Tibial nerve (tissue), 4 donors: ENCODE results near the gene ADM5. TPM values are rescaled to one million over a fixed set of nuclear protein-coding genes. Genes with fewer than 3 reads are reported as not detected.
A peak's percentile ranks its signal among the peaks of the same experiment; 100 is the strongest.

Experiments
- DNase-seq, 2 donors: peaks; one replicate each; pipeline ENCODE4 v3.0.0-alpha.2; 2019; ENCODE audit warnings: low spot score in 2 of 2
- H3K27ac ChIP-seq, 4 donors: fragments of 200-600 bp; sonication (generic) in 3 of 4; one replicate each; pipeline ENCODE4 v1.5.1; 2017 to 2019; ENCODE audit warnings: mild to moderate bottlenecking in 1 of 4
- H3K27me3 ChIP-seq, 2 donors: fragments of 200-600 bp; sonication (generic) in 1 of 2; one replicate each; pipeline versions ENCODE4 v1.5.1 to v1.6.0; 2017 to 2019
- H3K36me3 ChIP-seq, 3 donors: fragments of 200-600 bp; sonication (generic); one replicate each; pipeline ENCODE4 v1.5.1; 2018 to 2019
- H3K4me1 ChIP-seq, 4 donors: fragments of 200-600 bp; sonication (generic) in 3 of 4; one replicate each; pipeline ENCODE4 v1.5.1; 2017 to 2019
- H3K4me3 ChIP-seq, 4 donors: fragments of 200-600 bp; sonication (generic) in 3 of 4; one replicate each; pipeline ENCODE4 v1.5.1; 2017 to 2019; ENCODE audit warnings: mild to moderate bottlenecking in 1 of 4, moderate library complexity in 1 of 4
- H3K9me3 ChIP-seq, 4 donors: fragments of 200-600 bp; sonication (generic) in 3 of 4; one replicate each; pipeline ENCODE4 v1.5.1; 2017 to 2019
- CTCF ChIP-seq, 5 experiments: fragments of 200-600 bp in 3 of 5; fragments of 450-650 bp in 2 of 5; sonication (generic) in 3 of 5; IDR thresholded peaks; one replicate each; pipeline ENCODE4 v1.5.1; 2016 to 2019; ENCODE audit warnings: antibody characterized with exemption in 5 of 5, mild to moderate bottlenecking in 3 of 5, moderate library complexity in 2 of 5
- EP300 ChIP-seq, 2 donors: sonication (generic); formaldehyde crosslinking; IDR thresholded peaks; one replicate each; pipeline ENCODE4 v1.6.1; 2017; ENCODE audit warnings: antibody characterized with exemption in 2 of 2, mild to moderate bottlenecking in 1 of 2
- POLR2A ChIP-seq, 2 donors: fragments of 450-650 bp; IDR thresholded peaks; one replicate each; pipeline ENCODE4 v1.6.1; 2017; ENCODE audit warnings: antibody characterized with exemption in 2 of 2, mild to moderate bottlenecking in 2 of 2, moderate library complexity in 2 of 2
- WGBS, 2 donors: methylation state at CpG; one replicate each; pipeline ENCODE4 v1.1.5; 2018; 5-methylcytosine and 5-hydroxymethylcytosine counted together
- total RNA-seq, 4 donors: library from RNA; depleted of rRNA; stranded (reverse); fragments of >200 nt; gene quantifications; one replicate each; pipeline ENCODE4 v1.1.0, GENCODE V29; 2016

ADM5 gene
- total RNA-seq, 4 donors from 2014 or later: 1.5 to 4.3 TPM; not detected in 2

GRCh38 chr19:49682274-49682673 is 7.1 kb upstream of the ADM5 start:
- H3K27ac ChIP-seq: no peak overlapping the region
- peaks cover 0 to 65% (median 30%) of the 10 kb centered on the region in 3 donors for H3K36me3 ChIP-seq
- H3K9me3 ChIP-seq: no peaks in the 10 kb centered on the region
- no peak overlapping the region for H3K4me3 ChIP-seq
- no peak for DNase-seq
- H3K27me3 ChIP-seq: no peaks in the 10 kb centered on the region
- TF ChIP-seq CTCF (IDR thresholded peaks at IDR 0.05): no peak
- peaks cover 0 to 40% (median 25%) of the 10 kb centered on the region in 4 donors for H3K4me1 ChIP-seq
- 85 to 88% methylated on average over 8 of the region's 8 CpGs for WGBS, 2 donors

- H3K4me3 ChIP-seq: no peak overlapping the region
- H3K9me3 ChIP-seq: no peaks in the 10 kb centered on the region
- DNase-seq: no peak
- no peak for TF ChIP-seq POLR2A (IDR thresholded peaks at IDR 0.05)
- TF ChIP-seq EP300 (IDR thresholded peaks at IDR 0.05): no peak
- no peak for TF ChIP-seq CTCF (IDR thresholded peaks at IDR 0.05)
- WGBS, 2 donors: 89 to 92% methylated on average over 18 of the region's 18 CpGs
- H3K27ac ChIP-seq: no peak overlapping the region
- no peaks in the 10 kb centered on the region for H3K27me3 ChIP-seq
- H3K36me3 ChIP-seq: peaks cover 0 to 80% (median 30%) of the 10 kb centered on the region in 3 donors
- peaks cover 0 to 26% (median 15%) of the 10 kb centered on the region in 4 donors for H3K4me1 ChIP-seq
Measured at GRCh38 chr19:49683814-49684250, 5.6 kb upstream of the ADM5 start.

GRCh38 chr19:49684251-49684982 is 5.0 kb upstream of the ADM5 start:
- Histone ChIP-seq H3K9me3 (no peaks in the 10 kb centered on the region), H3K36me3 (peaks cover 0 to 81% (median 30%) of the 10 kb centered on the region in 3 donors), H3K27me3 (peaks cover 0 to under 1% of the 10 kb centered on the region in 2 donors), H3K27ac (no peak overlapping the region), H3K4me1 (peaks cover 0 to 24% (median 14%) of the 10 kb centered on the region in 4 donors), H3K4me3 (no peak overlapping the region)
- WGBS, 2 donors: 76 to 79% methylated on average over 26 to 34 of the region's 35 CpGs
- no peak for DNase-seq
- TF ChIP-seq EP300 (IDR thresholded peaks at IDR 0.05) (no peak), CTCF (IDR thresholded peaks at IDR 0.05) (peak in 2 of 5 experiments; percentile 11 to 31)

GRCh38 chr19:49684983-49685553 is 4.3 kb upstream of the ADM5 start:
- no peaks in the 10 kb centered on the region for H3K9me3 ChIP-seq
- 83 to 87% methylated on average over 13 of the region's 13 CpGs for WGBS, 2 donors
- H3K27ac ChIP-seq: no peak overlapping the region
- TF ChIP-seq POLR2A (IDR thresholded peaks at IDR 0.05): no peak
- TF ChIP-seq CTCF (IDR thresholded peaks at IDR 0.05): no peak
- no peak for TF ChIP-seq EP300 (IDR thresholded peaks at IDR 0.05)
- peaks cover 0 to 7% of the 10 kb centered on the region in 2 donors for H3K27me3 ChIP-seq
- H3K4me3 ChIP-seq: no peak overlapping the region
- peaks cover 0 to 81% (median 30%) of the 10 kb centered on the region in 3 donors for H3K36me3 ChIP-seq
- DNase-seq: no peak
- H3K4me1 ChIP-seq: peaks cover 0 to 24% (median 11%) of the 10 kb centered on the region in 4 donors

- TF ChIP-seq EP300 (IDR thresholded peaks at IDR 0.05) (no peak), POLR2A (IDR thresholded peaks at IDR 0.05) (no peak), CTCF (IDR thresholded peaks at IDR 0.05) (no peak)
- Histone ChIP-seq H3K4me3 (no peak overlapping the region), H3K4me1 (peaks cover 0 to 24% (median 8%) of the 10 kb centered on the region in 4 donors), H3K27me3 (peaks cover 0 to 15% of the 10 kb centered on the region in 2 donors), H3K9me3 (no peaks in the 10 kb centered on the region), H3K36me3 (peaks cover 0 to 80% (median 30%) of the 10 kb centered on the region in 3 donors), H3K27ac (no peak overlapping the region)
- 74 to 80% methylated on average over 23 of the region's 23 CpGs for WGBS, 2 donors
- DNase-seq: no peak
Measured at GRCh38 chr19:49685845-49686332, 3.5 kb upstream of the ADM5 start.
